Body of pancreas (tissue), 4 donors: ENCODE measurements around the gene C1QBP.

ENCODE experiments used
- POLR2A ChIP-seq, 3 donors: fragments of 450-650 bp; IDR thresholded peaks; one replicate each; pipeline ENCODE4 v1.6.1; 2016; ENCODE audit warnings: antibody characterized with exemption in 3 of 3, mild to moderate bottlenecking in 2 of 3
- TF ChIP-seq, protein P1 (sequence below), 7 experiments: fragments of 450-650 bp in 4 of 7; fragments of 200-600 bp in 3 of 7; sonication (generic) in 3 of 7; IDR thresholded peaks; one replicate each; pipeline ENCODE4 v1.5.1; 2016 to 2019; ENCODE audit warnings: antibody characterized with exemption in 7 of 7

- TF ChIP-seq POLR2A (IDR thresholded peaks at IDR 0.05): no peak
- TF ChIP-seq, protein P1, sequence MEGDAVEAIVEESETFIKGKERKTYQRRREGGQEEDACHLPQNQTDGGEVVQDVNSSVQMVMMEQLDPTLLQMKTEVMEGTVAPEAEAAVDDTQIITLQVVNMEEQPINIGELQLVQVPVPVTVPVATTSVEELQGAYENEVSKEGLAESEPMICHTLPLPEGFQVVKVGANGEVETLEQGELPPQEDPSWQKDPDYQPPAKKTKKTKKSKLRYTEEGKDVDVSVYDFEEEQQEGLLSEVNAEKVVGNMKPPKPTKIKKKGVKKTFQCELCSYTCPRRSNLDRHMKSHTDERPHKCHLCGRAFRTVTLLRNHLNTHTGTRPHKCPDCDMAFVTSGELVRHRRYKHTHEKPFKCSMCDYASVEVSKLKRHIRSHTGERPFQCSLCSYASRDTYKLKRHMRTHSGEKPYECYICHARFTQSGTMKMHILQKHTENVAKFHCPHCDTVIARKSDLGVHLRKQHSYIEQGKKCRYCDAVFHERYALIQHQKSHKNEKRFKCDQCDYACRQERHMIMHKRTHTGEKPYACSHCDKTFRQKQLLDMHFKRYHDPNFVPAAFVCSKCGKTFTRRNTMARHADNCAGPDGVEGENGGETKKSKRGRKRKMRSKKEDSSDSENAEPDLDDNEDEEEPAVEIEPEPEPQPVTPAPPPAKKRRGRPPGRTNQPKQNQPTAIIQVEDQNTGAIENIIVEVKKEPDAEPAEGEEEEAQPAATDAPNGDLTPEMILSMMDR (IDR thresholded peaks at IDR 0.05): no peak
Observed at GRCh38 chr17:5439446-5439764, 450 bp upstream of the C1QBP start.
